Measurements from ENCODE around the gene ANTXRL.

GRCh38 chr10:46287846-46288477 lies 1.2 kb downstream of the ANTXRL start:
- no peak for TF ChIP-seq USF1 (IDR thresholded peaks at IDR 0.05)
- TF ChIP-seq TEAD4 (IDR thresholded peaks at IDR 0.05), result no peak
- TF ChIP-seq FOXM1 (IDR thresholded peaks at IDR 0.05; ENCODE audit: borderline replicate concordance, low read depth), result no peak
- no peak for TF ChIP-seq EP300 (IDR thresholded peaks at IDR 0.05; ENCODE audit: borderline replicate concordance)
- TF ChIP-seq REST (IDR thresholded peaks at IDR 0.05; ENCODE audit: low read depth), result no peak
- TF ChIP-seq CREB1 (IDR thresholded peaks at IDR 0.05; ENCODE audit: low read depth), result no peak
- no peak for TF ChIP-seq TAF1 (IDR thresholded peaks at IDR 0.05; ENCODE audit: low read depth)
- no peak for TF ChIP-seq ZBTB7A (IDR thresholded peaks at IDR 0.05; ENCODE audit: low read depth)

Measured in Ishikawa (cell line).